NB4 (cell line): ENCODE data around the gene CCR5AS.

Experiments used
- MYC ChIP-seq: IDR thresholded peaks from 2 replicates; pipeline ENCODE4 v1.6.1; 2011; ENCODE audit warnings: low read depth, low read length
- POLR2A ChIP-seq: IDR thresholded peaks from 2 replicates; pipeline ENCODE4 v1.6.1; 2011; ENCODE audit warnings: mild to moderate bottlenecking; ENCODE audit not compliant: insufficient read length; ENCODE audit errors: extremely low read depth
- TF ChIP-seq, protein P1 (sequence below): IDR thresholded peaks from one replicate; pipeline ENCODE4 v1.5.1; 2012; ENCODE audit warnings: low read depth, low read length
- TF ChIP-seq, protein P2 (sequence below): IDR thresholded peaks from 2 replicates; pipeline ENCODE4 v1.6.1; 2011; ENCODE audit warnings: low read depth, low read length

DNA sequence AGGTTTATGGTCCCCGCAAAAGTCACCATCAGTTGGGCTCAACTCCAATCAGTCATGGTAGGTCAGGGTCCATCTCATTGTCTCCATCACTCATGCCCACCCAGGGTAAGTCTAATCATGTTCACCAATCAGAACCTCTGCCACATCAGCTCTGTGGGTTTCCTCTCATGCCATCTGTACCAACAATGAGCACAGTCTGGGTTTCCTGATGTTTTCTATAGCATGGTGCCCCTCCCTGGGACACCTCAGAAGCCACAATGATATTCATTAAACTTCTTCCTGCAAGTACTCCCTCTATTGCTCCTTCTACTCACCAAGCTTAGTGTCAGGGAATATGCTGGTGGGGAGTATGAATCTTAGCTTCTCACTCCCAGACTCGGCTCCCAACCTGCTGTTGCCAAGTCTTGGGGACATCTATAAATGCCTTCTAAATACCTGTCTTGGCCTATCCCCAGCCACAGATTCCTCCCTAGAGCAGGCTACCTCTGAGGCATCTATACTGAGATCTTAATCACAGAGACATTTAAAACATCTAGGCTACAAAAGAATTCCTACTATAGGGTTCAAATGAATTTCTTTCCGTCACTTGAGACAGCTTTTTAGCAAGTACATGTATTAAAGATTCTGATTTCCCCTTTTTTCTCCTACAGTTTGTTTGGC, 57.9 kb downstream of the CCR5AS start:
- TF ChIP-seq, protein P1, sequence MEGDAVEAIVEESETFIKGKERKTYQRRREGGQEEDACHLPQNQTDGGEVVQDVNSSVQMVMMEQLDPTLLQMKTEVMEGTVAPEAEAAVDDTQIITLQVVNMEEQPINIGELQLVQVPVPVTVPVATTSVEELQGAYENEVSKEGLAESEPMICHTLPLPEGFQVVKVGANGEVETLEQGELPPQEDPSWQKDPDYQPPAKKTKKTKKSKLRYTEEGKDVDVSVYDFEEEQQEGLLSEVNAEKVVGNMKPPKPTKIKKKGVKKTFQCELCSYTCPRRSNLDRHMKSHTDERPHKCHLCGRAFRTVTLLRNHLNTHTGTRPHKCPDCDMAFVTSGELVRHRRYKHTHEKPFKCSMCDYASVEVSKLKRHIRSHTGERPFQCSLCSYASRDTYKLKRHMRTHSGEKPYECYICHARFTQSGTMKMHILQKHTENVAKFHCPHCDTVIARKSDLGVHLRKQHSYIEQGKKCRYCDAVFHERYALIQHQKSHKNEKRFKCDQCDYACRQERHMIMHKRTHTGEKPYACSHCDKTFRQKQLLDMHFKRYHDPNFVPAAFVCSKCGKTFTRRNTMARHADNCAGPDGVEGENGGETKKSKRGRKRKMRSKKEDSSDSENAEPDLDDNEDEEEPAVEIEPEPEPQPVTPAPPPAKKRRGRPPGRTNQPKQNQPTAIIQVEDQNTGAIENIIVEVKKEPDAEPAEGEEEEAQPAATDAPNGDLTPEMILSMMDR = no peak
- TF ChIP-seq POLR2A = no peak
- no peak for TF ChIP-seq MYC
- TF ChIP-seq, protein P2, sequence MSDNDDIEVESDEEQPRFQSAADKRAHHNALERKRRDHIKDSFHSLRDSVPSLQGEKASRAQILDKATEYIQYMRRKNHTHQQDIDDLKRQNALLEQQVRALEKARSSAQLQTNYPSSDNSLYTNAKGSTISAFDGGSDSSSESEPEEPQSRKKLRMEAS = no peak
